ENCODE data around the gene ZFYVE27.

Gene ZFYVE27

GRCh38 chr10:97723001-97723400 is 13.9 kb upstream of the ZFYVE27 start:
- Mint-ChIP-seq H3K27ac (no peak overlapping the region), H3K4me1 (no peaks in the 10 kb centered on the region), H3K4me3 (no peak overlapping the region), H3K36me3 (peaks cover 0 to under 1% of the 10 kb centered on the region in 2 donors), H3K27me3 (peaks cover 0 to 6% of the 10 kb centered on the region in 2 donors), H3K9me3 (no peaks in the 10 kb centered on the region)
- no peak for DNase-seq
- ATAC-seq (replicated peaks) = no peak

- peaks cover 0 to 2% of the 10 kb centered on the region in 2 donors for H3K4me1 Mint-ChIP-seq
- H3K27me3 Mint-ChIP-seq = peaks cover 5 to 6% of the 10 kb centered on the region in 2 donors
- H3K36me3 Mint-ChIP-seq = no peaks in the 10 kb centered on the region
- no peaks in the 10 kb centered on the region for H3K9me3 Mint-ChIP-seq
- ATAC-seq (replicated peaks) (no peak), DNase-seq (no peak)
- H3K4me3 Mint-ChIP-seq = no peak overlapping the region
- H3K27ac Mint-ChIP-seq = no peak overlapping the region
Observed at GRCh38 chr10:97724341-97724941, 12.5 kb upstream of the ZFYVE27 start.

GRCh38 chr10:97726636-97727178 is 10.2 kb upstream of the ZFYVE27 start:
- H3K9me3 Mint-ChIP-seq = no peaks in the 10 kb centered on the region
- no peak overlapping the region for H3K4me3 Mint-ChIP-seq
- ATAC-seq (replicated peaks) (no peak), DNase-seq (no peak)
- no peaks in the 10 kb centered on the region for H3K36me3 Mint-ChIP-seq
- H3K27ac Mint-ChIP-seq = no peak overlapping the region
- H3K4me1 Mint-ChIP-seq = peaks cover 0 to 2% of the 10 kb centered on the region in 2 donors
- peaks cover 6 to 10% of the 10 kb centered on the region in 2 donors for H3K27me3 Mint-ChIP-seq

GRCh38 chr10:97729014-97729413 is 7.9 kb upstream of the ZFYVE27 start:
- peaks cover 0 to 2% of the 10 kb centered on the region in 2 donors for H3K4me1 Mint-ChIP-seq
- H3K27ac Mint-ChIP-seq = no peak overlapping the region
- DNase-seq (no peak), ATAC-seq (replicated peaks) (no peak)
- H3K9me3 Mint-ChIP-seq = no peaks in the 10 kb centered on the region
- H3K4me3 Mint-ChIP-seq = no peak overlapping the region
- H3K36me3 Mint-ChIP-seq = no peaks in the 10 kb centered on the region
- peaks cover 6 to 10% of the 10 kb centered on the region in 2 donors for H3K27me3 Mint-ChIP-seq

- H3K27ac Mint-ChIP-seq = no peak overlapping the region
- peaks cover 2 to 4% of the 10 kb centered on the region in 2 donors for H3K36me3 Mint-ChIP-seq
- H3K4me3 Mint-ChIP-seq = no peak overlapping the region
- H3K9me3 Mint-ChIP-seq = peaks cover 4 to 8% of the 10 kb centered on the region in 2 donors
- no peak for DNase-seq
- peaks cover 8 to 11% of the 10 kb centered on the region in 2 donors for H3K4me1 Mint-ChIP-seq
- peaks cover 6 to 10% of the 10 kb centered on the region in 2 donors for H3K27me3 Mint-ChIP-seq
- ATAC-seq (replicated peaks) = peak; percentile 47 to 50
Observed at GRCh38 chr10:97731346-97732051, 5.4 kb upstream of the ZFYVE27 start.

DNA sequence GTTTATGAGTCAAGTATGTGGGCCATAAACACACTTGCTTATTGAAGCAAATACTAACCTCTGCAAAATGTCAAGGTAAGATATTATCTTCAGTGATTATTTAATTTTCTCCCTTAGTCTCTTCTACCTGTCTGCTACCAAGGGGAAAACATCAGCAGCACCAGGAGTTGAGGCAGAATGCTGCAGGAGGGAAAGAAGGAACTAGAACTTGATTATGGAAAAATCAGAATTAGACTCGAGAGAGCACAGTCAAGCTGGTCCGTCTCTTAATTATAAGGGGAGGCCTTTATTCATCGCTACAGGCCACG is 4.9 kb upstream of the ZFYVE27 start:
- H3K36me3 Mint-ChIP-seq = peaks cover 2 to 7% of the 10 kb centered on the region in 2 donors
- ATAC-seq (replicated peaks) = no peak
- peaks cover 4 to 8% of the 10 kb centered on the region in 2 donors for H3K9me3 Mint-ChIP-seq
- H3K4me3 Mint-ChIP-seq = no peak overlapping the region
- no peak for DNase-seq
- peaks cover 6 to 10% of the 10 kb centered on the region in 2 donors for H3K27me3 Mint-ChIP-seq
- no peak overlapping the region for H3K27ac Mint-ChIP-seq
- H3K4me1 Mint-ChIP-seq = peaks cover 13 to 16% of the 10 kb centered on the region in 2 donors

- Mint-ChIP-seq H3K27me3 (peaks cover 6 to 10% of the 10 kb centered on the region in 2 donors), H3K4me3 (no peak overlapping the region), H3K4me1 (peaks cover 22 to 23% of the 10 kb centered on the region in 2 donors), H3K27ac (no peak overlapping the region), H3K9me3 (peaks cover 4 to 8% of the 10 kb centered on the region in 2 donors), H3K36me3 (peaks cover 5 to 13% of the 10 kb centered on the region in 2 donors)
- no peak for DNase-seq
- ATAC-seq (replicated peaks) = no peak
Observed at GRCh38 chr10:97733256-97733655, 3.7 kb upstream of the ZFYVE27 start.

- DNase-seq = no peak
- ATAC-seq (replicated peaks) = no peak
- Mint-ChIP-seq H3K4me3 (no peak overlapping the region), H3K4me1 (peaks cover 27% of the 10 kb centered on the region in 2 donors), H3K27me3 (peaks cover 4 to 8% of the 10 kb centered on the region in 2 donors), H3K36me3 (peaks cover 5 to 17% of the 10 kb centered on the region in 2 donors), H3K9me3 (peaks cover 4 to 8% of the 10 kb centered on the region in 2 donors), H3K27ac (no peak overlapping the region)
Observed at GRCh38 chr10:97734021-97734420, 2.9 kb upstream of the ZFYVE27 start.

GRCh38 chr10:97736403-97736901 is 476 bp upstream of the ZFYVE27 start:
- H3K27ac Mint-ChIP-seq = peak overlapping the region; percentile 97
- peaks cover 44 to 49% of the 10 kb centered on the region in 2 donors for H3K4me1 Mint-ChIP-seq
- peaks cover 22 to 38% of the 10 kb centered on the region in 2 donors for H3K36me3 Mint-ChIP-seq
- peaks cover 4 to 8% of the 10 kb centered on the region in 2 donors for H3K9me3 Mint-ChIP-seq
- no peak for DNase-seq
- peak; percentile 36 to 40 for ATAC-seq (replicated peaks)
- no peaks in the 10 kb centered on the region for H3K27me3 Mint-ChIP-seq
- H3K4me3 Mint-ChIP-seq = peak overlapping the region; percentile 92 to 94

- peaks cover 4 to 8% of the 10 kb centered on the region in 2 donors for H3K9me3 Mint-ChIP-seq
- peaks cover 47 to 59% of the 10 kb centered on the region in 2 donors for H3K4me1 Mint-ChIP-seq
- ATAC-seq (replicated peaks) = peak; percentile 5 to 9
- H3K27me3 Mint-ChIP-seq = no peaks in the 10 kb centered on the region
- peaks cover 26 to 44% of the 10 kb centered on the region in 2 donors for H3K36me3 Mint-ChIP-seq
- DNase-seq = no peak
- H3K27ac Mint-ChIP-seq = peak overlapping the region; percentile 97
- peak overlapping the region; percentile 92 to 94 for H3K4me3 Mint-ChIP-seq
Observed at GRCh38 chr10:97737770-97738265, 890 bp downstream of the ZFYVE27 start.

DNA sequence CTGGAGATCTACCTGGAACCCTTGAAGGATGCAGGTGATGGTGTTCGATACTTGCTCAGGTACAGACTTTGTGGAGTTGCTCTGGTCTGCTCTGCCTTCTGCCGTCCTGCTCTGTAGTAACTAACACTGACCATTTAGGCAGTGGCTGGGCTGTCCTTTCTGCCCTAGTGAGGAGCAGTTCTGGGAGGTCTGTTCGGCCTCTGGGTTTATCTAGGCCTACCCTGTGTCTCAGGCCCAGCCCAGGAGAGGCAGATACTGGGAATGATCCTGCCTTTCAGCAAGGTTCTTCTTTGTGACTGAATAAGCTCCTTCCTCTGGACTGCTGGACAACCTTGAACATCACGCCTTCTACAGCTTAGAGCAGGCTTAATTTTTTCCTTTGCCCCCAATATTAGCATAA is 1.7 kb downstream of the ZFYVE27 start:
- no peak for DNase-seq
- Mint-ChIP-seq H3K27me3 (no peaks in the 10 kb centered on the region), H3K27ac (no peak overlapping the region), H3K36me3 (peaks cover 31 to 51% of the 10 kb centered on the region in 2 donors), H3K4me3 (peak overlapping the region; percentile 92 to 94), H3K4me1 (peaks cover 49 to 62% of the 10 kb centered on the region in 2 donors), H3K9me3 (peaks cover 4 to 8% of the 10 kb centered on the region in 2 donors)
- ATAC-seq (replicated peaks) = no peak

GRCh38 chr10:97740613-97741012 is 3.7 kb downstream of the ZFYVE27 start:
- DNase-seq = no peak
- H3K27me3 Mint-ChIP-seq = no peaks in the 10 kb centered on the region
- peaks cover 4 to 6% of the 10 kb centered on the region in 2 donors for H3K9me3 Mint-ChIP-seq
- peaks cover 45 to 63% of the 10 kb centered on the region in 2 donors for H3K36me3 Mint-ChIP-seq
- H3K27ac Mint-ChIP-seq = peak overlapping the region; percentile 39
- H3K4me3 Mint-ChIP-seq = peak overlapping the region; percentile 27 to 35
- no peak for ATAC-seq (replicated peaks)
- H3K4me1 Mint-ChIP-seq = peaks cover 53 to 72% of the 10 kb centered on the region in 2 donors

DNA sequence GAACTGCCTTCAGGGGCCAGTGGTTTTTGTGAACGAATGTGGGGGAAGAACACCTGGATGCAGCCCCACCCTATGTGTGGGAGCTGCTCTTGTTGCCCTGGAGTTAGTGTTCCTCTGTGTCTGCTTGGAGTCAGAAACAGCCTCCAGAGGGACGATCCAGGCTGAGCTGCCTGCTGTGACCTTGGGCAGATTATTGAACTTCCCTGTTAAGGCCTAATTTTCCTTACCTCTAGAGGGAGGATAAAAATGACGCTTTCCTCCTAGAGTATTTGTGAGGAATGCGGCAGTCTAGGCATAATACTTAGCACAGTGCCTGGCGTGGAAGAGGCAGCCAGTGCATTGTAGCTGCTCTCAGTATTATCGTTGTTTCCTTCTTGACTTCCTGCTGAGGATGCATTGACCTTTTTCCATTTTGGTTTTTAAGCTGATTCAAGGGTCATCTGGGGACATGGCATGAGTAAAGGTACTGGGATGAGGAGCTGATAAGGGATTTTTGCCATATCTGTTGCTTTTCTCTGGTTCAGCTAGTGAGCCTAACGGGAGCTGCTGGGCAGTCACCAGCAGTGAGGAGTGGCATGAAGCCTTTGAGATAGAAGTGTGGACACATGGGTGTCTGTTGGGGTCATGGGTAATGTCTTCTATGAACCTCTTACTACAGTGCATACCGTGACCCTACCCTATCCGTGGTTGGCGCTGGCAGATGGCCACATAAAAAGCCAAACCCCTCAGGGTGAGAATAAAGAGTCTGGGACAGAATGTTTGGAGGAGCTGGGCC is 6.4 kb downstream of the ZFYVE27 start:
- peaks cover 54 to 66% of the 10 kb centered on the region in 2 donors for H3K36me3 Mint-ChIP-seq
- H3K27ac Mint-ChIP-seq = no peak overlapping the region
- peaks cover 34 to 50% of the 10 kb centered on the region in 2 donors for H3K4me1 Mint-ChIP-seq
- no peak overlapping the region for H3K4me3 Mint-ChIP-seq
- no peaks in the 10 kb centered on the region for H3K9me3 Mint-ChIP-seq
- H3K27me3 Mint-ChIP-seq = no peaks in the 10 kb centered on the region
- ATAC-seq (replicated peaks) (no peak), DNase-seq (no peak)

Data from stimulated activated naive B cell treated with anti-CD40 and anti-IgM and Interleukin-4, amounts not matched to agents 10 μg/mL and 1 μg/mL and 100 μg/mL, for 72 hours (primary cell).